ENCODE measurements around the gene LY6G5C.
"Not testable (repeated sequence)": the region's sequence is repeated elsewhere in the genome, so short reads cannot be mapped to it uniquely, and the experiment has no call there.

Gene LY6G5C

GRCh38 chr6:31715022-31715958 lies 34.4 kb upstream of the LY6G5C start, which contains the start of gene LY6G6D:
LY6G6D (plus strand) TSS chr6:31715348; CDS start chr6:31715356, 8 bp downstream.
- DNase-seq: no peak

GRCh38 chr6:31713991-31714684 lies 33.3 kb upstream of the LY6G5C start:
- DNase-seq: no peak

GRCh38 chr6:31713465-31713864 lies 32.6 kb upstream of the LY6G5C start:
- no peak for DNase-seq

- DNase-seq: no peak
Measured at GRCh38 chr6:31712296-31712695, 31.4 kb upstream of the LY6G5C start.

- no peak for DNase-seq
Measured at GRCh38 chr6:31711233-31711632, 30.4 kb upstream of the LY6G5C start.

- no peak for DNase-seq
Measured at GRCh38 chr6:31710523-31711219, 29.8 kb upstream of the LY6G5C start.

GRCh38 chr6:31709157-31709556 lies 28.3 kb upstream of the LY6G5C start:
- not testable (repeated sequence) for DNase-seq

GRCh38 chr6:31708224-31708623 lies 27.4 kb upstream of the LY6G5C start:
- no peak for DNase-seq

- no peak for DNase-seq
Measured at GRCh38 chr6:31707701-31708100, 26.8 kb upstream of the LY6G5C start.

- no peak for DNase-seq
Measured at GRCh38 chr6:31706599-31706998, 25.7 kb upstream of the LY6G5C start, which contains the start of gene LY6G6F. LY6G6F (plus strand) TSS chr6:31706866; CDS start chr6:31706907, 41 bp downstream.

GRCh38 chr6:31705931-31706330 lies 25.1 kb upstream of the LY6G5C start:
- DNase-seq: no peak

GRCh38 chr6:31702819-31703716 lies 22.2 kb upstream of the LY6G5C start, which contains the start of gene ABHD16A:
ABHD16A (minus strand) TSS chr6:31703324; CDS start chr6:31703281, 43 bp downstream.
- peak; percentile 83 for DNase-seq

- no peak for DNase-seq
Measured at GRCh38 chr6:31702405-31702818, 21.5 kb upstream of the LY6G5C start.

GRCh38 chr6:31701666-31702404 lies 21.0 kb upstream of the LY6G5C start:
- no peak for DNase-seq

GRCh38 chr6:31700740-31701401 lies 20.0 kb upstream of the LY6G5C start:
- no peak for DNase-seq

- DNase-seq: no peak
Measured at GRCh38 chr6:31697555-31697954, 16.7 kb upstream of the LY6G5C start.

- DNase-seq: no peak
Measured at GRCh38 chr6:31693535-31693934, 12.7 kb upstream of the LY6G5C start.

GRCh38 chr6:31692886-31693285 lies 12.0 kb upstream of the LY6G5C start:
- DNase-seq: no peak

GRCh38 chr6:31692353-31692752 lies 11.5 kb upstream of the LY6G5C start:
- DNase-seq: no peak

- no peak for DNase-seq
Measured at GRCh38 chr6:31691564-31692108, 10.8 kb upstream of the LY6G5C start.
